Measurements from ENCODE around the gene TSPAN9.

GRCh38 chr12:3262470-3262869 lies 185.3 kb downstream of the TSPAN9 start:
- TF ChIP-seq GATA2 (IDR thresholded peaks at IDR 0.05; ENCODE audit: low read depth, low read length) (no peak), GATA3 (IDR thresholded peaks at IDR 0.05; ENCODE audit: low read depth, low read length) (no peak)

Data from SH-SY5Y (cell line).